ENCODE data around the gene BOK. TPM values are rescaled to one million over a fixed set of nuclear protein-coding genes. Genes with fewer than 3 reads are reported as not detected.

The BOK gene
- total RNA-seq, 1 experiment from 2014 or later, result 33.9 TPM

GRCh38 chr2:241570961-241571581, 12.5 kb downstream of the BOK start:
- Mint-ChIP-seq H3K4me1 (peaks cover 8 to 21% of the 10 kb centered on the region in 2 experiments), H3K27me3 (ENCODE audit: low read depth) (no peaks in the 10 kb centered on the region; the same call in 1 of the 2 replicates), H3K27ac (peak overlapping the region in 1 of 3 experiments; percentile 31; a peak in 2 of 7 replicates), H3K9me3 (no peaks in the 10 kb centered on the region), H3K4me3 (peak overlapping the region in 1 of 2 experiments; percentile 48; a peak in 1 of 5 replicates), H3K36me3 (ENCODE audit: insufficient read depth in 1 of 3, low read depth in 3 of 3) (peaks cover 5 to 16% (median 12%) of the 10 kb centered on the region in 3 experiments; a peak in 6 of 7 replicates)
- no CpG with 5 or more reads among the region's 23 CpGs for WGBS (ENCODE audit: extremely low coverage, insufficient read length, low lambda C conversion rate)
- no peak overlapping the region for H3K23ac ChIP-seq (ENCODE audit: insufficient read length, low read depth, low read length)
- H2BK120ac ChIP-seq (ENCODE audit: low read depth, low read length, poor library complexity, severe bottlenecking), result no peak overlapping the region
- H2AK5ac ChIP-seq (ENCODE audit: insufficient read length, low read length), result no peak overlapping the region
- H4K5ac ChIP-seq (ENCODE audit: insufficient read length, low read depth, low read length), result no peak overlapping the region
- no peak overlapping the region for H3K27ac ChIP-seq (ENCODE audit: insufficient read length, low read depth, low read length)
- H2BK15ac ChIP-seq (ENCODE audit: low read depth, low read length), result no peak overlapping the region
- no peak overlapping the region for H3K9ac ChIP-seq (ENCODE audit: extremely low read depth, insufficient read length, low read length)
- TF ChIP-seq, protein P1, sequence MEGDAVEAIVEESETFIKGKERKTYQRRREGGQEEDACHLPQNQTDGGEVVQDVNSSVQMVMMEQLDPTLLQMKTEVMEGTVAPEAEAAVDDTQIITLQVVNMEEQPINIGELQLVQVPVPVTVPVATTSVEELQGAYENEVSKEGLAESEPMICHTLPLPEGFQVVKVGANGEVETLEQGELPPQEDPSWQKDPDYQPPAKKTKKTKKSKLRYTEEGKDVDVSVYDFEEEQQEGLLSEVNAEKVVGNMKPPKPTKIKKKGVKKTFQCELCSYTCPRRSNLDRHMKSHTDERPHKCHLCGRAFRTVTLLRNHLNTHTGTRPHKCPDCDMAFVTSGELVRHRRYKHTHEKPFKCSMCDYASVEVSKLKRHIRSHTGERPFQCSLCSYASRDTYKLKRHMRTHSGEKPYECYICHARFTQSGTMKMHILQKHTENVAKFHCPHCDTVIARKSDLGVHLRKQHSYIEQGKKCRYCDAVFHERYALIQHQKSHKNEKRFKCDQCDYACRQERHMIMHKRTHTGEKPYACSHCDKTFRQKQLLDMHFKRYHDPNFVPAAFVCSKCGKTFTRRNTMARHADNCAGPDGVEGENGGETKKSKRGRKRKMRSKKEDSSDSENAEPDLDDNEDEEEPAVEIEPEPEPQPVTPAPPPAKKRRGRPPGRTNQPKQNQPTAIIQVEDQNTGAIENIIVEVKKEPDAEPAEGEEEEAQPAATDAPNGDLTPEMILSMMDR (conservative IDR thresholded peaks at IDR 0.05), result no peak
- H2BK5ac ChIP-seq (ENCODE audit: insufficient read length, low read length), result no peak overlapping the region
- no peaks in the 10 kb centered on the region for H3K27me3 ChIP-seq (ENCODE audit: insufficient read depth, low read length)
- H2AFZ ChIP-seq (ENCODE audit: low read length), result no peak overlapping the region
- H3K4me1 ChIP-seq (ENCODE audit: insufficient read depth, low read length), result no peaks in the 10 kb centered on the region
- no peak overlapping the region for H3K18ac ChIP-seq (ENCODE audit: insufficient read length, low read depth, low read length)
- no peaks in the 10 kb centered on the region for H3K23me2 ChIP-seq (ENCODE audit: insufficient read length, low read depth, low read length, poor library complexity, severe bottlenecking)
- H3K4me2 ChIP-seq (ENCODE audit: insufficient read depth, insufficient read length, low read length), result no peak overlapping the region
- peaks cover 2% of the 10 kb centered on the region for H3K79me1 ChIP-seq (ENCODE audit: insufficient read depth, low read depth, low read length, poor library complexity, severe bottlenecking)
- H3K9me3 ChIP-seq (ENCODE audit: control insufficient read depth, low read depth, low read length), result no peaks in the 10 kb centered on the region
- peak overlapping the region; percentile 60 for H3K14ac ChIP-seq (ENCODE audit: insufficient read depth, low read length)
- H2BK20ac ChIP-seq (ENCODE audit: low read depth, low read length, poor library complexity, severe bottlenecking), result no peak overlapping the region
- no peaks in the 10 kb centered on the region for H3K79me2 ChIP-seq (ENCODE audit: insufficient read depth, low read length)
- no peak overlapping the region for H3K4ac ChIP-seq (ENCODE audit: low read depth, low read length)
- no peak overlapping the region for H3T11ph ChIP-seq (ENCODE audit: low read length)
- H4K20me1 ChIP-seq (ENCODE audit: control insufficient read depth, insufficient read depth, insufficient read length), result peaks cover 3% of the 10 kb centered on the region
- H2BK12ac ChIP-seq (ENCODE audit: insufficient read length, low read depth, low read length), result no peak overlapping the region
- no peak overlapping the region for H3K56ac ChIP-seq (ENCODE audit: insufficient read length, low read depth, low read length)
- H4K91ac ChIP-seq (ENCODE audit: insufficient read length, low read depth, low read length), result no peak overlapping the region
- no peak overlapping the region for H4K8ac ChIP-seq (replicated peaks; ENCODE audit: insufficient read length, low read depth, low read length)
- peak; percentile 28 for DNase-seq
